HT-29 (cell line): Measurements from ENCODE around the gene KCTD7. TPM values are rescaled to one million over a fixed set of nuclear protein-coding genes. Genes with fewer than 3 reads are reported as not detected.
"Not testable (repeated sequence)": the region's sequence is repeated elsewhere in the genome, so short reads cannot be mapped to it uniquely, and the experiment has no call there.

Experiments used
- DNase-seq: peaks from one replicate; pipeline ENCODE4 v3.0.0-alpha.2; 2015; ENCODE audit warnings: low spot score
- total RNA-seq: library from RNA; depleted of rRNA; stranded (reverse); fragments of >200 nt; shearing (Covaris generic); gene quantifications from 2 replicates; pipeline ENCODE4 v1.2.3, GENCODE V29; 2014; rRNA removed

KCTD7 gene
- total RNA-seq, 1 experiment from 2014 or later = 16.3 TPM

DNA sequence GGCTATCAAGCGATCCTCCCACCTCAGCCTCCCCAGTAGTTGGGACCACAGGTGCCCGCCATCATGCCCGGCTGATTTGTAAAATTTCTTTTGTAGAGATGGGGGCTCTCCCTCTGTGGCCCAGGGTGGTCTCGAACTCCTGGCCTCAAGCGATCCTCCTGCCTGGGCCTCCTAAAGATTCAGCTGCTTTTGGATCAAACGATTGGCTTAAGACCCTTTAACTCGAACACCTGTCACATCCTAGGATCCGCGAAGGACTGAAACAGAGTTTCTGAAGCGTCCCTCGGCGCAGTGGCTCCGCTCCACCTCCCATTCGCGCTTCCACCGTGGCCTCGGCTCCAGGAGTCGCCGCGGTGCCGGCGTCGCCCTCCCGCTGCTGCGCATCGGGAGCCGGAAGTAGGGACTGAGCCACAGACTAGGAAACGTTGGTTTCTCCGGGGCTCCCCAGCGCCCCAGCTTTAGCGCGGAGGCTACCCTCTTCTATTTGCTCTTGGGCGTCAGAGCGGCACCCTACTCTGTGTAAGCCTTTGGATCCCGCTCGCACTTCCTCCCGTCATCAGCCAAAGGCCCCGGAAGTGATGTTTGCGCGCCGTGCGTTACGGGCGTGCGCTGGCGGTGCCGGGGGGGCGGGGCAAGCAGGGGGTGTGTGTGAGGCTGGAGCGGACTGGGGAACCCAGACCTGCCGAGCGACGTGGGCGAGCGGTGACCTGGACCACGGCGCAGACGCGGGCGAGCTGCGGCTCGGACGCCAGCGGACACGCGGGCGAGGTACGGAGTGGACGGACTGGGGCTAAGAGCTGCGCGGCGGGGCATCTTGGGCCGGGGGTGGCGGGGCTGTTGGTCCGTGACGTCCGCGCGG lies 53.0 kb downstream of the KCTD7 start:
- peak; percentile 99 for DNase-seq

DNA sequence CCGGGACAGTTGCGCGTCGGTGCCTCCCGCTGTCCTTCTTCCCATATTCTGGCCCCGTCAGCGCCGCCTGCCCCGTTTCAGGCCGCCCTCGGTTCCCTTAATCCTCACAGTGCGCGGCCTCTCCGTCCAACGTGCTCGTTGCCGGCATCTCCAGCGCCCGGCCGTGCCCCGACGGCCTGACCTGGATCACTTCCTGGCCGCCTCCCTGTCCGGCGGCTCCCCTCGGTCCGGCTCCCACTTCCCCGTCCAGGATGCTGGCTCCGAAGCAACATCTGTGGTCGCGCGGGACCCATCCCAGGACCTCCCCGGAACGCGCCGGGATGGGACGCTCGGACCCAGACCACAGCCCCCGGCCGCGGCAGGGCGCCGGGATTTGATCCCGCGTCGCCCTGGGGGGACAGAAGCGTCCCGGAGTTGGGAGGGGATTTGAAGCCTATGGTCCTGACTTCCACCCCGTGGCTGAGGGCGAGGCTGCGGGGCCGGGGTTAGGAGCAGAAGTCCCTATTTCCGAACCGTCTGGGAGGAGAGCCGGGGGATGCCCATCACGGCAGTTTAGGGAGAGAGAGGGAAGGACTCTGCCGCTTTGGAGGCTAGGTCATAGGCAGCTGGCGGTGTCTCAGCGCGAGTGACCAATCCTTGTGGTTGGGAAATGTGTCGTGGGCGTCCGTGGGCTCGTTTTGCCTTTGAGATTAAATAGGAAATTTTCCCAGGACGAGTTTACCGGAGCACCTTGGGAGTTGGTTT lies 53.8 kb downstream of the KCTD7 start:
- DNase-seq = peak; percentile 50

DNA sequence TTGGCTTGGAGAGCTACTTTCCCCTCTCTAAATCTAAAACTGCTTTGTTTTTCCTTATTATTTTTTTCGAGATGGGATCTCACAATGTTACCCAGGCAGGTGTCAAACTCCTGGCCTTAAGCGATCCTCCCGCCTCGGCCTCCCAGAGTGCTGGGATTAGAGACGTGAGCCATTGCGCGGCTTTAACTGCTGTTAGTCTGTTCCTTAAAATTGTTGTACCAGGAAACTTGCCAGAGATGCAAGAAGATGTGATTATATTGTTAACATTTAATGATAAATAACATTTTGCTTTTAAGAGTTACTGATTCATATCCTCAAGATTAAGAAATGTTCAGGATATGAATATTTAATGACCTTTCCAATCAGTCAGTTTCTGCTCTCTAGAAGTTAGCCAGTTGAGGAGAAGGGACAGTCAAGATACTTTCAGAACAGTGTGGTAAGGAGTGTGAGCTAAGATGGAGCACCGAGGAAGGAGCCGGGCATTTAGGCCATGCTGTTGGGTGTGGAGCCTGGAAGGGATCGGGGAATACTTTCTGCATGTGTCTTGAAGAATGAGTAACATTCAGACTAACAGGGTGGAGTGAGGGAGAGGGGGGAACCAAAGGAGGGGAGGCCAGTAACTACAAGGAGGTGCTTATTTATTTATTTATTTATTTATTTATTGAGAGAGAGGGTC lies 54.6 kb downstream of the KCTD7 start:
- DNase-seq = not testable (repeated sequence)

DNA sequence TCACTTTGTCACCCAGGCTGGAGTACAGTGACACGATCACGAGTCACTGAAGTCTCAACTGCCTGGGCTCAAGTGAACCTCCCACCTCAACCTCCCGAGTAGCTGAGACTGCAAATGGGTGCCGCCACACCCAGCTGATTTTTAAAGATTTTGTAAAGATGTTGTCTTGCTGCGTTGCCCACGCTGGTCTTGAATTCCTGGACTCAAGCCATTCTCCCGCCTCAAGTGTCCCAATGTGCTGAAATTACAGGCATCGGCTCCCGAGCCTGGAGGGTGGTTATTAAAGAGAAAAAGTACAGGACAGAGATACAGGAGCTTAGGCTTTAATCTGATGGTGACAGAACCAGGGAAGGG lies 55.1 kb downstream of the KCTD7 start:
- DNase-seq = no peak

DNA sequence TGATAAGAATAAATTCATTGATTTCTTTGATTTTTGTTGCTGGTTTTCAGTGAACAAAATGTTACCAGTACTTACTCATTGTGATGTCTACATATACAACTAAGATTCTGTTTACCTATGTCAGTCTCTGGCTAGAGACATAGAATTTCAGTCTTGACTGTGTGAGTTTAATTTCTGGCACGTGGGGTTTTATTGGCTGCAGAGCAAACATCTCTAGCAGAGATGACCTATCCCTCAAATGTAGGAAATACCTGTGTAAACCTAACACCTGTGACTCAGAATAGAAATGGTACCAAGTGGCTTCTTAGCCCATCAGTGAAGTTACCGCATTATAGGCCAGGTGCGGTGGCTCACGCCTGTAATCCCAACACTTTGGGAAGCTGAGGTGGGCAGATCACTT lies 57.0 kb downstream of the KCTD7 start:
- DNase-seq = peak; percentile 22

DNA sequence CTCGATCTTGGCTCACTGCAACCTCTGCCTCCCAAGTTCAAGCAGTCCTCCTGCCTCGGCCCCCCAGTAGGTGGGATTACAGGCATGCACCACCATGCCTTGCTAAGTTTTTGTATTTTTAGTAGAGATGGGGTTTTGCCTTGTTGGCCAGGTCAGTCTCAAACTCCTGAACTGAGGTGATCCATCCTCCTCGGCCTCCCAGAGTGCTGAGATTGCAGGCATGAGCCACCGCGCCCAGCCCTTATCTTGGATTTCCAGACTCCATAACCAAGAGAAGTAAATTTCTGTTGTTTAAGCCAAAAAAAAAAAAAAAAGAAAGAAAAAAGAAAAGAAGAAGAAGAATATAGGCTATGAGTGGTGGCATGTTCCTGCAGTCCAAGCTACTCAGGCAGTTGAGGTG lies 58.5 kb downstream of the KCTD7 start:
- no peak for DNase-seq

DNA sequence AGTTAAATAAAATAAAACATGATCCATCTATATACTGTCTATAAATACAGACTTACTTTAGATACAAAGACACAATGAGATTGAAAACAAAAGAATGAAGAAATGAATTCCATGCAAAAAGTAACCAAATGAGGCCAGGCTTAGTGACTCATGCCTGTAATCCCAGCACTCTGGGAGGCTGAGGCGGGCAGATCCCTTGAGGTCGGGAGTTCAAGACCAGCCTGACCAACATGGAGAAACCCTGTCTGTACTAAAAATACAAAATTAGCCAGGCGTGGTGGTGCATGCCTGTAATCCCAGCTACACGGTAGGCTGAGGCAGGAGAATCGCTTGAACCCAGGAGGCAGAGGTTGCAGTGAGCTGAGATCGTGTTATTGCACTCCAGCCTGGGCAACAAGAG lies 59.0 kb downstream of the KCTD7 start:
- not testable (repeated sequence) for DNase-seq

DNA sequence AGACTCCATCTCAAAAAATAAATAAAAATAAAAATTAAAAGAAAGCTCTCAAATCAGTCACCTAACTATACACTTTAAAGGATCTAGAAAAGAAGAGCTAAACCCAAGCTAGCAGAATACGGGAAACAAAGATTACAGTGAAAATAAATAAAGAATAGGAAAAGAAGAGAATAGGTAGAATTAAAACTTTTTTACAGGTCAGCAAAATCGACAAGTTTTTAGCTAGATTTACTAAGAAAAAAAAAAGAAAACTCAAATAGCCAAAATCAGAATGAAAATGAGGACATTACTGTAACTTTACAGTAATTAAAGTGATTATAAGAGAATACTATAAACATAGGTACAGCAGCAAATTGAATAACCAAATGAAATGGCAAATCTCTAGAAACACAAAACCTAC lies 60.4 kb downstream of the KCTD7 start:
- DNase-seq = no peak

DNA sequence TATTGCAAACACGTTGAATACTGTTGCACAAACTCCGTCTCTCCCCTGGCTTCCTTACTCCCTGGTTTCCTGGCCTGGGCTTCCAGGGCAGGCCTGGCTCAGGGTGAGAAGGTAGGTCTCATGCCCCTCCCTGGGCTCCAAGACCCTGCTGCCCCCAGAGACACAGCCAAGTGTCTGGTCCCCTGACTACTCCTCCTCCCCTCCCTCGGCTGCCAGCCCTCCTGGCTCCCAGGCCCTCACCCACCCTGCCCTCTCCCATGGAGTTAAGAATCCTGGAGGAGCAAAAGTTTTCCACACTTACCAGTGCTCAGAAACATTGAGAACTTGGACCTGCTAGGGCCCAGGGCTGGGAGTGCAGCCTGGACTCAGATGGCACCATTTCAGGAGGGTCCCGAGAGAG lies 64.7 kb downstream of the KCTD7 start:
- DNase-seq = no peak

Other genes starting within 250 kb of the KCTD7 start
- gene RABGEF1, start 111.9 kb downstream of the KCTD7 start, total RNA-seq = 17.1 and 23.9 TPM in 2 replicates